Measurements from ENCODE around the gene FNBP1.
"Not testable (repeated sequence)": the region's sequence is repeated elsewhere in the genome, so short reads cannot be mapped to it uniquely, and the experiment has no call there.

Gene FNBP1

GRCh38 chr9:130021123-130021522 is 21.9 kb downstream of the FNBP1 start:
- Histone ChIP-seq H3K27ac (peak overlapping the region; percentile 48 to 63), H3K4me3 (no peak overlapping the region)
- TF ChIP-seq, protein P1, sequence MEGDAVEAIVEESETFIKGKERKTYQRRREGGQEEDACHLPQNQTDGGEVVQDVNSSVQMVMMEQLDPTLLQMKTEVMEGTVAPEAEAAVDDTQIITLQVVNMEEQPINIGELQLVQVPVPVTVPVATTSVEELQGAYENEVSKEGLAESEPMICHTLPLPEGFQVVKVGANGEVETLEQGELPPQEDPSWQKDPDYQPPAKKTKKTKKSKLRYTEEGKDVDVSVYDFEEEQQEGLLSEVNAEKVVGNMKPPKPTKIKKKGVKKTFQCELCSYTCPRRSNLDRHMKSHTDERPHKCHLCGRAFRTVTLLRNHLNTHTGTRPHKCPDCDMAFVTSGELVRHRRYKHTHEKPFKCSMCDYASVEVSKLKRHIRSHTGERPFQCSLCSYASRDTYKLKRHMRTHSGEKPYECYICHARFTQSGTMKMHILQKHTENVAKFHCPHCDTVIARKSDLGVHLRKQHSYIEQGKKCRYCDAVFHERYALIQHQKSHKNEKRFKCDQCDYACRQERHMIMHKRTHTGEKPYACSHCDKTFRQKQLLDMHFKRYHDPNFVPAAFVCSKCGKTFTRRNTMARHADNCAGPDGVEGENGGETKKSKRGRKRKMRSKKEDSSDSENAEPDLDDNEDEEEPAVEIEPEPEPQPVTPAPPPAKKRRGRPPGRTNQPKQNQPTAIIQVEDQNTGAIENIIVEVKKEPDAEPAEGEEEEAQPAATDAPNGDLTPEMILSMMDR (IDR thresholded peaks at IDR 0.05) = no peak
- no peak for DNase-seq (ENCODE audit: low spot score)

DNA sequence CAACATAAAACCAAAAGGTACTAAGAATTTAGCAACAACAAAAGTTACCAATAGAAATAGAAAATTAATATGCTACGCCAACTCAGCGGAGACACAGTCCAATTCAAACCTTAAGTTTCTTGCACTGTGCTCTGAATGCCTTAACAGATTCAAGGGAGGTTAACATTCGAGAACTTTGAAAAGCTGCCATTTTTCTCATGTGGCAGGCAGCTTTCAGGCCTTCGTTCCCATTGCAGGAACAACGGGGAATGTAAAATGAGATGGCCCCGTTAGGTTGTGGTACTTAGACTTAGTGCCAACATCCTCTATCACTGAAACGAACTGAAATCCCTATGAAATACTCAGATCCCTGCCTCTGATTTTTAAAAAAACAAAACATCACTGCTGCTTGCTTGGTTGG is 22.4 kb downstream of the FNBP1 start:
- H3K4me3 ChIP-seq = no peak overlapping the region
- H3K27ac ChIP-seq = peak overlapping the region; percentile 48 to 63
- DNase-seq (ENCODE audit: low spot score) = no peak
- TF ChIP-seq, protein P1 (IDR thresholded peaks at IDR 0.05) = no peak

DNA sequence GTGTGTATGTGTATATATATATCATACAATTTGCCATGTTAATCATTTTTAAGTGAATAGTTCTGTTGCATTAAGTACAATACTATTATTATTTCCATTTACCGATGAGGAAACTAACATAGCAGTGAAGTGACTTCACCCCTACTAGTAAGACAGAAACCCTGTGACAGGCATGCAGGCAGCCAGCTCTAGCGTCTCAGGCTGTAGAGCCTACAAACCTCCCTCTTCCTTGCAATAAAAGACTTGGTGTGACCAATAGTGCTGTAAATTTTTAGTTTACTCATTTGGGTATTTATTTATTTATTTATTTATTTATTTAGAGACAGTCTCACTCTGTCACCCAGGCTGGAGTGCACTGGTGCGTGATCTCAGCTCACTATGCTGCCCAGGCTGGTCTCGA is 24.7 kb downstream of the FNBP1 start:
- DNase-seq (ENCODE audit: low spot score) = no peak
- TF ChIP-seq, protein P1 (IDR thresholded peaks at IDR 0.05) = no peak
- no peak overlapping the region for H3K4me3 ChIP-seq
- H3K27ac ChIP-seq = no peak overlapping the region

DNA sequence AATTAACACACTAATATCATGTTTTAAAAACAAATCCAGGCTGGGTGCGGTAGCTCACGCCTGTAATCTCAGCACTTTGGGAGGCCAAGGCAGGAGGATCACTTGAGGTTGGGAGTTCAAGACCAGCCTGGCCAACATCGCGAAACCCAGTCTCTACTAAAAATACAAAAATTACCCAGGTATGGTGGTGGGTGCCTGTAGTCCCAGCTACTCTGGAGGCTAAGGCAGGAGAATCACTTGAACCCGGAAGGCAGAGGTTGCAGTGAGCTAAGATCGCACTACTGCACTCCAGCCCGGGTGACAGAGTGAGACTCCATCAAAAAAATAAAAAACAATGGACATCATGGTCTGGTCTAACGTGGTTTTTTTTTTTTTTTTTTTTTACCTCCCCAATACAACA is 25.5 kb downstream of the FNBP1 start:
- DNase-seq (ENCODE audit: low spot score); H3K4me3 ChIP-seq: not testable (repeated sequence)
- peak overlapping the region in 1 of 2 donors; percentile 21 for H3K27ac ChIP-seq

- peak overlapping the region; percentile 13 to 74 for H3K27ac ChIP-seq
- DNase-seq (ENCODE audit: low spot score) = no peak
- TF ChIP-seq, protein P1 (IDR thresholded peaks at IDR 0.05) = no peak
Observed at GRCh38 chr9:130017076-130017475, 25.9 kb downstream of the FNBP1 start.

DNA sequence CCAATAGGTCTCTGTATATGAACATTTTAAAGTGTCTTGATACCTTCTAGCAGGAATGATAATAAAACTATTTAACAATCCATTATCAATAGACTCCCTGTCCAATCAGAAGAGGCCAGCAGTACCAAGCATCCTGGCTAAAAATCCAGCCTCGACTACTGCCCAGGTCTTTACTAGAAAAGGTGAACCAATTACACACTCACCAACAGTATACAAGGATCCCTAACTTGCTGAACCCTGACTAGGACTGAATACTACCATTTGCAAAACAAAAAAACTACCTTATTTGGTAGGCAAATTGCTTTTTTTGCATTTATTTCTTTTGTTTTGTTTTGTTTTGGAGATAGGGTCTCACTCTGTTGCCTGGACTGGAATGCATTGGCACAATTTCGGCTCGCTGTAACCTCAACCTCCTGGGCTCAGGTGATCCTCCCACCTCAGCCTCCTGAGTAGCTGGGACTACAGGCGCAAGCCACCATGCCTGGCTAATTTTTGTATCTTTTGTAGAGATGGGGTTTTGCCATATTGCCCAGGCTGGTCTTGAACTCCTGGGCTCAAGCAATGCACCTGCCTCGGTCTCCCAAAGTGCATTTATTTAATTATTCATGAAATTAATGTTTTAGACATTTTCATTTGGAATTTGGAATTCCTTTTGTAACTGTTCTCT is 27.5 kb downstream of the FNBP1 start:
- H3K4me3 ChIP-seq = no peak overlapping the region
- no peak for DNase-seq (ENCODE audit: low spot score)
- H3K27ac ChIP-seq = no peak overlapping the region
- TF ChIP-seq, protein P1 (IDR thresholded peaks at IDR 0.05) = no peak

More at GRCh38 chr9:130017076-130017475, 25.9 kb downstream of the FNBP1 start:
- H3K4me3 ChIP-seq = no peak overlapping the region

DNA sequence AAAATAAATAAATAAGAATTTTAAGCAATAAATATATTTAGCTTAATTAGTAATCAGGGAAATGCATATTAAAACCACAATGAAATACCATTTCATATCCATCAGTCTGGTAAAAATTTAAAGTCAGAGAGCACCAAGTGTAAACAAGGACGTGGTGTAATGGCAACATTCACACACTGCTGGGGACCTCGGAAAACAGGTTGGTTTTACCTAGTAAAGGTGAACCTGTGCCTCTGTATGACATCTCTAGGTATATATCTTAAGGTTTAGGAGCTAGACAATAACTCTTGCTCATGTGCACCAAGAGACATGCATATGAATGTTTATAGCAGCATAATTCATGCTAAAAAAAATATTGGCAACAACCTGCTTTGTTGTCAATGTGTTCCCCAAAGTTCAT is 29.7 kb downstream of the FNBP1 start:
- no peak overlapping the region for H3K27ac ChIP-seq
- DNase-seq (ENCODE audit: low spot score) = no peak
- H3K4me3 ChIP-seq = no peak overlapping the region
- TF ChIP-seq, protein P1 (IDR thresholded peaks at IDR 0.05) = no peak

All from coronary artery (tissue), 2 donors.